ENCODE results near the gene OR5B12.
"Not testable (repeated sequence)": the region's sequence is repeated elsewhere in the genome, so short reads cannot be mapped to it uniquely, and the experiment has no call there.

OR5B12 gene

DNA sequence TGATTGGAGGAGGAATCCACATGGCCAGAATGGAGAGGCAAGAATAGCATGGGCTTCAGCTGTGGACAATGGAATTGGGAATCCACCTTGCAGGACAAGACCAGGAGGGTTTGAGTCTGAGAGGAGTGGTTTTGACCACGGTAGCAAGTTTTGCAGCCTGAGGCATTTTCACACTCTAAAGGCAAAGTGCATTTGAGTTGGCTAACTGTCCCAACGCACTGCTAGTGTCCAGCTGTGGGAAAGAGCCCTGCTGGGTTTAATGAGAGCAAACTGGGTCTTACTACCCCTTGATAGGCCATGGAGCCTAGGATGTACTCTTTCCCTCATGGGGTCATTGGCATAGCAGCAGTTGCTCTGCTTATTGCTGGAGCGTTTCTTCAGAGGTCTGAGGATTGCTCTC, 14.0 kb downstream of the OR5B12 start, which contains the start of gene OR5B2:
TSS of gene OR5B2 (minus strand) at position 101 of the 400 bp plus-strand sequence. CDS start 4,860 bp downstream, outside the sequence.
- in situ Hi-C loops (cut with HindIII; ENCODE audit: low sequenced_read_pairs) = no loop called here
- TF ChIP-seq, protein P1, sequence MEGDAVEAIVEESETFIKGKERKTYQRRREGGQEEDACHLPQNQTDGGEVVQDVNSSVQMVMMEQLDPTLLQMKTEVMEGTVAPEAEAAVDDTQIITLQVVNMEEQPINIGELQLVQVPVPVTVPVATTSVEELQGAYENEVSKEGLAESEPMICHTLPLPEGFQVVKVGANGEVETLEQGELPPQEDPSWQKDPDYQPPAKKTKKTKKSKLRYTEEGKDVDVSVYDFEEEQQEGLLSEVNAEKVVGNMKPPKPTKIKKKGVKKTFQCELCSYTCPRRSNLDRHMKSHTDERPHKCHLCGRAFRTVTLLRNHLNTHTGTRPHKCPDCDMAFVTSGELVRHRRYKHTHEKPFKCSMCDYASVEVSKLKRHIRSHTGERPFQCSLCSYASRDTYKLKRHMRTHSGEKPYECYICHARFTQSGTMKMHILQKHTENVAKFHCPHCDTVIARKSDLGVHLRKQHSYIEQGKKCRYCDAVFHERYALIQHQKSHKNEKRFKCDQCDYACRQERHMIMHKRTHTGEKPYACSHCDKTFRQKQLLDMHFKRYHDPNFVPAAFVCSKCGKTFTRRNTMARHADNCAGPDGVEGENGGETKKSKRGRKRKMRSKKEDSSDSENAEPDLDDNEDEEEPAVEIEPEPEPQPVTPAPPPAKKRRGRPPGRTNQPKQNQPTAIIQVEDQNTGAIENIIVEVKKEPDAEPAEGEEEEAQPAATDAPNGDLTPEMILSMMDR (IDR thresholded peaks at IDR 0.05; ENCODE audit: low read depth, low read length, missing control alignments) = no peak
- no peak for DNase-seq (ENCODE audit: low read depth)
- no peak within 1 kb of the TSS for H3K4me3 ChIP-seq (ENCODE audit: low read depth, low read length)

DNA sequence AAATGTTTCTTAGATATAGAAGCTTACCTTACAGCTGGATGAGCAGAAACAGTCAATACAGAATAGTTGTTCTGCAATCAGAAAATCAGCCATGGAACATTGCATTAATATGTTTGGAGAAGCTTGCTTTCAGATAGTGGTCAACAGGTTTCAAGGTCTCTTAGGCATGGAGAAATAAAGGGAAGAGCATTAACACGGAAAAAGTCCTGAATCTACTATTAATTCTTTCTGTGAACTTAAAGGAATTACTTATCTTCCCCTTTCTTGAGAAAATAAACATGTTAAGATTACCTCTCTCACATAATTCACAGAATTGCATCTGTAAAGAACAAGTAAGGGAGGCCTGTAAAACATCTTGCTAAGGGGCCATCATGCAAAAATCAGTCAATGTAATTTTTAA, 35.3 kb downstream of the OR5B12 start, which contains the start of gene OR5B3:
TSS of gene OR5B3 (minus strand) at position 101 of the 400 bp plus-strand sequence. CDS start 3,465 bp downstream, outside the sequence.
- no peak within 1 kb of the TSS for H3K4me3 ChIP-seq (ENCODE audit: low read depth, low read length)
- TF ChIP-seq, protein P1 (IDR thresholded peaks at IDR 0.05; ENCODE audit: low read depth, low read length, missing control alignments) = no peak
- in situ Hi-C loops (cut with HindIII; ENCODE audit: low sequenced_read_pairs) = no loop called here
- no peak for DNase-seq (ENCODE audit: low read depth)

DNA sequence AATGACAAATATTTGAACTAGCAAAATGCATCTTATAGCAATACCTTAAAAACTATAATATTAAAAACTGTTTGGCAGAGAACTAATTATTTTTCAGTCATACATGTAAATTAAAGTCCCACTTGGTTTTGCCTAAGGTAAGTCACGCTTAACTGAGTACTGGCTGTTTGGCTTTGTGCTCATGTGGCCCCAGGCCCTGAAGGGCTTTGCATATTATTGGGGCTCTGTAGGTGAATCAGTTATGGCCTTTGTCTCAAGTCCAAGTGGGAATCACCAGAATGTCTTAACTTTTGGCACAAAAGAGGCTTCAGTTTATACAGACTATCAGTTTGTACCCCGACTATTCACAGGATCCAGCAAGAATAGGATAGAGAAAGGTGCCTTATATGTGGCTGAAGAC, 42.4 kb downstream of the OR5B12 start:
- in situ Hi-C loops (cut with HindIII; ENCODE audit: low sequenced_read_pairs); DNase-seq (ENCODE audit: low read depth); H3K4me3 ChIP-seq (ENCODE audit: low read depth, low read length): not testable (repeated sequence)

DNA sequence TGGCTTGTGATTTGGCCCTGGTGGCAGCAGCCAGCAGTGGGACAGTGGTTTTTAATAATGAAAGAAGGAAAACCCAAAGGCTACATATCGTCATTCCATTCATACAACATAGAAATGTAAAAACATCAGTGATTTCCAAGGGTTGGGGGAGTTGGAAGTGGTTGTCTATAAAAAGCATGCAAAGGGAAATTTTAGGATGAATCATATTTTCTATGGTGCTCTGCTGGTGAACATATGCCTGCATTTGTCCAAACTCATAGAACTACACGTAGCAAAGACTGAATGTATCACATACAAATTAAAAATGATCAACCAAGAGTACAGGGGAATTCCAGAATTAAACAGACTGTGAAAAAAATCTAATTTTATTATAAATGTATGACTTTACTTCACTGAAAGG, 46.5 kb downstream of the OR5B12 start:
- DNase-seq (ENCODE audit: low read depth) = no peak
- TF ChIP-seq, protein P1 (IDR thresholded peaks at IDR 0.05; ENCODE audit: low read depth, low read length, missing control alignments) = no peak

DNA sequence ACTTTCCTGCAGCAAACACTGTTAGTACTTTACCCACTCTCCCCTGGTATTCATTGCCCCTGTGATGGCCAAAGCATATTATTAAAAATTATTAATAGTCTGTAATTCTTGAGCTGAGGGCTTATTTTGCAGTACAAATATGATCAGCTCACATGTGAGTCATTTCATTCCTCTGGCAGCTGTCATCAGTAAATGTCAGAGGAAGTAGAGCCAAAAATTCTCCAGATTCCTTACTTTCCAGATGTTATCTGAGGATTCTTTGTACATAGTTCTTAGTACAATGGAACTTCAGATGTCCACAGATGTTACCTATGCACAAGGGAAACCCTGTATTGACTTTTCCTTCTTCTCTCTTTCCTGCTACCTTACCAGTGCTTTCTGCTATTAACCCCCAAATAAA, 47.8 kb downstream of the OR5B12 start:
- TF ChIP-seq, protein P1 (IDR thresholded peaks at IDR 0.05; ENCODE audit: low read depth, low read length, missing control alignments) = no peak
- H3K4me3 ChIP-seq (ENCODE audit: low read depth, low read length) = no peak overlapping the region
- DNase-seq (ENCODE audit: low read depth) = no peak
- in situ Hi-C loops (cut with HindIII; ENCODE audit: low sequenced_read_pairs) = no loop called here

More for the DNA sequence above, 46.5 kb downstream of the OR5B12 start:
- in situ Hi-C loops (cut with HindIII; ENCODE audit: low sequenced_read_pairs) = no loop called here
- H3K4me3 ChIP-seq (ENCODE audit: low read depth, low read length) = no peak overlapping the region

DNA sequence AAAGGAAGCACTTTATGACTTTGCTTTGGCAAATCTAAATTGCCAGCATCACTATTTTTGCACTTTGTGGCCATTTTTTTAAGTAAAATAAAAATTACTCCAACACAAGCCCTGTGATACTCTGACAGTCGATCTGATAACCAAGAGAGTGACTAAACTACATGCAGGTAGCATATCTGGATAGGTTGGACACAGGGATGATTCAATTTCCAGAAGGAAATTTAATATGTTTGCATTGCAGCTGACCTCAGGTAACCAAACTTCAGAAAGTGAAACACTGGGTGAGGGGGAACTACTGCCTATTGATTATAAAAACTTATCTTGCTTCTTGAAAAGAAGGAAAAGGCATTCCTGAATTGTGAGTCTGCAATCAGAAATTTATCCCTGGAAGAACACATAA, 49.3 kb downstream of the OR5B12 start:
- no peak overlapping the region for H3K4me3 ChIP-seq (ENCODE audit: low read depth, low read length)
- DNase-seq (ENCODE audit: low read depth) = no peak
- in situ Hi-C loops (cut with HindIII; ENCODE audit: low sequenced_read_pairs) = no loop called here
- TF ChIP-seq, protein P1 (IDR thresholded peaks at IDR 0.05; ENCODE audit: low read depth, low read length, missing control alignments) = no peak

DNA sequence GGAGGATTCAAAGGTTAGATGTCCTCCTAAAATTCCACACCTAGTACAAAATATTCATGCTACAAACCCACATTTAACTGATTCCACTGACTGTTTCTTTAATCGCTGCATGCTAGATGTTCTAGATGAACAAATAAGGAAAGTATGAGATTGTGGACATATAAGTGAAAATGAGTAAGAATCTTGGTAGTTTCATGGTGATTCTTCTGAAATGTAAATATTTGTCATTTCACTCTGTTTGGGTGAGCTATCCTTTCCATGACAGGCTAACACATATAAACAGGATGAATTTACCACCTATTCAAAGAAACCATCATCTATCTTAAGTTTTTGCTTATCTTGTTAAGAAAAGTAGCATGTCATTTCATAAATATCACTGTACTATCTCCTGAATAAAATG, 50.2 kb downstream of the OR5B12 start:
- in situ Hi-C loops (cut with HindIII; ENCODE audit: low sequenced_read_pairs) = no loop called here

More for the DNA sequence above, 50.2 kb downstream of the OR5B12 start:
- DNase-seq (ENCODE audit: low read depth) = no peak
- TF ChIP-seq, protein P1 (IDR thresholded peaks at IDR 0.05; ENCODE audit: low read depth, low read length, missing control alignments) = no peak
- H3K4me3 ChIP-seq (ENCODE audit: low read depth, low read length) = no peak overlapping the region

All from astrocyte of the cerebellum (primary cell).